GM10847 (cell line): ENCODE data around the gene RBM20.

Source experiments
- POLR2A ChIP-seq: IDR thresholded peaks from 2 replicates; pipeline ENCODE4 v1.6.1; 2011; ENCODE audit not compliant: insufficient read length; ENCODE audit errors: extremely low read depth

Gene RBM20

DNA sequence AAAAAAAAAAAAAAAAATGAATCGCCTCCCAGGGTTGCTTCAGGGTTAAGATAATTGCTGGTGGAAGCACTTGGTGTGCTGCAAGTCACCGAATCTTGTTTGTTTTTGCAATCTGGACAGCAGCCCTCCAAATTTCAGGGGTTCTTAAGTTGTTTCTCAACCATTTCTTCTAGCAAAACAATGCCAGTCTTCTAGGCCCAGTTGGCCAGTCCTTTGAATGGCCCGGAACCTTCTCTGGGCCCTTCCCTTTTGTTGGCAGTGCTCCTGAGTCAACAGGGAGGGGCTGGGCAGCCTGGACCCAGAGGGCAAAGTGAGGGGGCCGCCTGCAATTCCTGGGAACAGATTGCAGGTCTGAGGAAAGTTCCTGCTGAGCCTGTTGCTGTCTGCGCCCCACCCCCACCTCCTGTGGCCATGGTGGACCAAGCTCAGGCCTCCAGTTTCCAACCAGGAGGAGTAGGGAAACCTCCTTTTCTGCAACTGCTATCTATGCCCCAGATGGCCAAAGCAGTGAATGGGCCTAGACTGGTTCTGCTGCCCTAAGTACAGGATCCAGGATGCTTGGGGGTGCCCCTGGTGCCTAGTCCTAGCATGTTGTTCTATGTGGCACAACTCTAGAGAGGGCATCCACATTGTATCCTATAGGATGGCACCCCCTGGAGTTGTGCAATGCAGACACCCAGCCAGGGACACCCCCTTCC, 196.2 kb downstream of the RBM20 start:
- no peak for TF ChIP-seq POLR2A

GRCh38 chr10:110840923-110841428, 196.8 kb downstream of the RBM20 start:
- no peak for TF ChIP-seq POLR2A

DNA sequence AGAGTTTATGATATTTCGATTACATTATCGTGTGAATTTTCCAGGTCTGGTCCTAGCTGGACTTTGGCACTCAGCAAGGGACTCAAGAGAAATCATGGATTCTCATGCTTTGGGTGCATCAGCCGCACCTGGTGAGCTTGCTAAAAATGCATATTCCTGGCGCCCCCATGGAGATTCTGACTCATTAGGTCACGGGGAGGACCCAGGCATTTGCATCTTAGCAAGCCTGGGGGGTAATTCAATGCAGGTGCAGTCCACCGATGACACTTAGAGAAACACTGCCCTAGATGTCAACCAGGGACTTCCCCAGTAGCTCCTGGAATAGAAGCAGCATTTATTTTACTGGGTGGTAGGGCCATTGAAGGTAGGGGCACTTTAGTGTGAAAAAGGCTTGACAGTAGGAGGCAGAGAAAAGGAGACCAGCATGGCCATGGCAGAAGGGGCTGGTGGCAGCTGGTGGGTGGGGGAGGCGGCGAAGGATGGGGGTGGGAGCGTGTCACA, 197.7 kb downstream of the RBM20 start:
- peak; percentile 25 for TF ChIP-seq POLR2A

DNA sequence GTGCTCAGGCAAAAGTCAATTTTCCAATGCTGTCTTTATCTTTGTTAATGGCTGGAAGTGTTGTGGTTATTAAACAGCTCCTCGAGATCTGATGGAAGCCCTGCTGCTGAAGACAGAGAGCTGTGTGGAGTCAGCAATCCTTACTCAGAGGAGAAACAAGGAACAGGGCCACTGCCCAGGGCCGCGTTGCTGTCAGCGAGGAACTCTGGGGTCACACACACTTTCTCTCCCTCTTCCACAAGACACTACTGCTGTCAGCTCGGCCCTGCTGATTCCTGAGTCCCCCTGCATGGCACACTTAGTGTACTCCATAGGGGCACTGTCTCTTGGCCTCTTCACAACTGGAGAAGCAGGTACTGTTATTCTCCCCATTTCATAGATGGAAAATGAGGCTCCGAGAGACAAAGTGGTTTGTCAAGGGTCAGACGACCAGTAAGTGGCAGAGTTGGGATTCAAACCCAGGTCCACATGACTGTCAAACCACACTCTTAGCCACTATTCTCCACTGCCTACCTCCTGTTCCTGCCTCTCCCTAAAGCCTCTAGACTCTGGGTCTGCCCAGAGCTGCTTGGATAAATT, 198.3 kb downstream of the RBM20 start:
- TF ChIP-seq POLR2A = no peak

GRCh38 chr10:110843031-110843430, 198.9 kb downstream of the RBM20 start:
- no peak for TF ChIP-seq POLR2A

DNA sequence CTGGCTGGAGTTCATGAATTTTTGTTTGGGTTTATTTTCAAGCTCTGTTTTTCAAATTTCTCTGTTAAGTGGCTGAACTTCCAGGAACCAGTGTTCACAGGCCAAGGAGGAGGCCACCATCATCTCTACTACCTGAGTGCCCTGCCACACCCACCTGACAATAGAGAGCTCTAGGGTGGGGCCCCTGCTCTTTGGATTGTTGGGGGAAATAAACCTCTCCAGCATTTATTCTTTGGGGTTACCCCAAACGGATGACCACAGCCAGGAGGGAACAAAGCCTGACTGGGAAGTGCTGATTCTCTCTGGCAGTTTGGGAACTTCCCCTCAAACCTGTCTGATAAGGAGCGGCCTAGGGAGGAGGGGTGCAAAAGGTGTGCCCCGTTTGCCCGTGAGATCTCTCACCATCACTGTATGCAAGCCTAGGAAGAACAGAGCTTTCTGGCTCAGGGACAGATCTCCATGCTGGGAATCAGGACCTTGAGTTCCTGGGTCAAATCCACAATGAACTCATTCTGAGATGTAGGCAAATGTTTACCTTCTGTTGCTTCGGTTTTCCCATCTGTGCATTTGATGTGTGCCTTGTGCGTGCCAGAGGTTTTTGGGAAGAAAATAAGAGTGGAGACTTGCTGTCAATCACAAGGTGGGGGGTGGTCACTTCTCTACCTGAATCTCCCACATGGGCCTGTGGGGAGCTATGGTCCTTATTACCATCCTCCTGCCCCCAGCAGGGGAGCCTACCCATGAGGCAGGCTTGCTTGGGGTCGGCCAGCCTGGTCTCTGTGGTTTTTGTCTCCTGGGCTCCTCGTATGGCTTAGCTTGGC, 199.9 kb downstream of the RBM20 start:
- TF ChIP-seq POLR2A = no peak

- no peak for TF ChIP-seq POLR2A
Observed at GRCh38 chr10:110844617-110844881, 200.4 kb downstream of the RBM20 start.

- TF ChIP-seq POLR2A = no peak
Observed at GRCh38 chr10:110845192-110845755, 201.1 kb downstream of the RBM20 start.

DNA sequence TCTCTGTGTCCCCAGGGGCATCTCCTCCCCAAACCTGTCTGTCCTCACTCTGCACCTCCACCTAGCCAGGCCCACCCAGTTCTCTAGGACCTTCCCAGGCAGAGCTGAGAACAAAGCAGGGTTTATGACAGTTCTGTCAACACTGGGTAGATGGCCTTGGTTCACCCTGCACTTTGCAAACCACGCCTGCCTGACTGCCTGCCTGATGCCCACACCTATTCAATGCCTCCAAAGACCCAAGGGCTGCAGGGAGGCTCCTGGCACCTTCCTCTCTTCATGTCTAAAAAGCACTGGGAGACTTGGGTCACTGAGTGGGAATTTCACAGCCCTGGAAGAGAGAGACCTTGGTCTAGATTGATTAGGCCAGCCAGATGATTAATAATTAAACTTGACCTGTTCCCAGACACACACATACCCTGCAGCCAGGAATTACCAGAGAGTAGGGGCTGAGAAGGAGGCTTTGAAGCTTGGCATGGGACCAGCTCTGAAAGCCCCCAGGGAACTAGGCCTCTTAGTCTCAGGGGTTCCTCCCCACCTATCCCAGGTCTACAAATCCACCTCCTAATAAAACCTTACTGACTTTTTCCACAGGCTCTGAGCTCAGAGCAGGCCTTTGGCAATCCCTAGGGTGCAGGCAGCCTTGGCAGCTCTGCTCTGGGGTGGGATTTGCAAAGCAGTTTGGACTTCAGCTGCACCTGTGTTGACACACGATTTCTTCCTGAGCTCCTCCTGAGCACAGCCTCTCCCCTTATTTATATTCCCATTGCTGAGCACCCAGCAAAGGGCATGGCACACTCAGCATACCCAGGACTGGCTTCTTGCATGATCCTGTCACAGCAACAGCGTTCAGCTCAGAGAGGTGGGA, 201.9 kb downstream of the RBM20 start:
- TF ChIP-seq POLR2A = no peak

DNA sequence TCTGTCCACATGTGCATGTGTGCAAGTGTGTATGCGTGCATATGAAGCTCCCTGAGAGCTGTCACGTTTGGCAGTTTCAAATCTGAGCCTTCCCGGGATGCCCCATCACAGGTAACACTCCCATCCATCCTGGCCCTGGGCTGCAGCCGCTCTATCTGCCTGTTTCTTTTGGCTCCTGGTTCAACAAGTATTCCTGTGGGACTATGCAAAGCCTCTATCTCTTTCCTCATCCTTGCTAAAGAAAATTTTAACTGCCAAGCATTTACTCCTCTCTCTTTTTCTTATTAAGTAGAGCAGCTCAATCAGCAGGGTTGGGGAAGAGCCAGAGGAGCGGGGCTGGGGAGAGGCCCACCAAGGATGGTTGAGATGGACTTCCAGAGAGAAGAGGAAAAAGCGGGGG, 203.2 kb downstream of the RBM20 start:
- no peak for TF ChIP-seq POLR2A

- TF ChIP-seq POLR2A = no peak
Observed at GRCh38 chr10:110848106-110848505, 204.0 kb downstream of the RBM20 start.

- TF ChIP-seq POLR2A = no peak
Observed at GRCh38 chr10:110850099-110850498, 206.0 kb downstream of the RBM20 start.

DNA sequence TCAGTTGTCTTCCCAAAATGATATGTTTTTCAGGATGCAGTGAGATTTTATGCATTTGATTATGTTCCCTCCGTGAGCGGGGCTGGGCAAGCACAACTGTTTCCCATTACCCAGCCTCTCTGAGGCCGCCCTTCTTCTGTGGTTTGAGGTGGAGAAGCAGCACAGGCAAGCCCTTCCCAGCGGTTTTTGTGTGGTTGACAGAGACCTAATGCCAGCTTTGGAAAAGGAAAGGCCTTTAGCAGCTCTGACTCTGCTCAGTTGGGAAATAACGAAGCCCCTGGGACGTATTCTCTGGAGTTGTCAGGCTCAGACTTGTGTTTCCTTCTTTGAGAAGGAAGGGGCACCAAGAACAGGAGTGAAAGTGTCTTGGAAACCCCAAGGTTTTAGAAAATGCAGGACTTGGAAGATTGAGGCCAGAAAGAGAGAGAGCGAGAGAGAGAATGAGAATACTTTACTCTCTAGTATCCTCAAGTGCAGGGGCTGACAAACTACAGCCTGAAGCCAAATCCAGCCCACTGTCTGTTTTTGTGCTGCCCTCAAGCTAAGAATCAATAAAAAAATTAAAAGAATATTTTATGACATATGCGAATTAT, 207.0 kb downstream of the RBM20 start:
- no peak for TF ChIP-seq POLR2A

GRCh38 chr10:110852255-110852896, 208.2 kb downstream of the RBM20 start:
- TF ChIP-seq POLR2A = no peak
